Measurements from ENCODE around the gene SBF2.

Gene SBF2

GRCh38 chr11:10192036-10192435 is 102.0 kb downstream of the SBF2 start:
- ChIA-PET POLR2A (no interaction called here), CTCF (no interaction called here)
- no peak for TF ChIP-seq ELF4 (IDR thresholded peaks at IDR 0.05)

DNA sequence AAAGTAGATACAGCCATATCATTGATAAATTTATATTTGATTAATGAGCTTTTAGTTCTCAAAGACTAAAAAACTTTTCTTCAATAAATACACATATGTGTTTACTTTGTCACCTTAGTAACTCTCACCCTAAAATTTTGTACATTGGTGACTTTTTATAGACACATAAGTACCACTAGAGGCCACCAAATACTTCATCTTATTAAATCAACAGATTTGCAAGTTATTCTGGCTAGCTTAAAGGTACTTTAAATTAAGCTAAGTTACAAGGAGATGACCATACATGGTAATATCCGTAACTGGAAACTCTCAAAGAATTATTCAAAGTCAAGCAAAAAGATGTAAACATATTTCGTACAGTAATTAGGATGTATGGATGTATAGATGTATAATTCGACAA is 112.2 kb downstream of the SBF2 start:
- TF ChIP-seq SUZ12 (IDR thresholded peaks at IDR 0.05) (no peak), LEF1 (IDR thresholded peaks at IDR 0.05; ENCODE audit: borderline replicate concordance) (no peak)
- CTCF ChIA-PET: no interaction called here
- POLR2A ChIA-PET: no interaction called here
- no peak for DNase-seq (ENCODE audit: extremely low spot score)

More at GRCh38 chr11:10192036-10192435, 102.0 kb downstream of the SBF2 start:
- no peak for DNase-seq (ENCODE audit: extremely low spot score)

DNA sequence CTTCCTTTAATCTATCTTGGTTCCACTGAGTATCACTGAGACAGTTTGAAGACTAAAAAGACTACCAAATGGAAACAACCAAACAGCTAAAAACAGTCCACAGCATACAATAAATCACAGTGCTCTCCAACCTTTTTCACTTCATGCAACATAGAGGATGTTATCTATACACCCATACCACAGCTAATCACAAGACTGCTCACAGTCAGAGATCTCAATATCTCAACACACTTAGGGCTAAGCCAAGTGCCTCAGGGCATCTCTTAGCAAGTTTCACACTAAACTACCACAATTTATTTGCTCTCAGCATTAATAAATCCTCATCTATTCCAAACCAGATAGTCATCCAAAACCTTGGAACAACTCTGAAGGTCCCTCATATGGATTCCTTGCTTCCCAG is 129.4 kb downstream of the SBF2 start:
- ChIA-PET CTCF (interaction anchor here (0.9 kb wide), 1 partner anchor 43 kb away, joined by 3 read pairs; no protein-coding TSS in a partner anchor), POLR2A (interaction anchor here (1.1 kb wide), 1 partner anchor 140 kb away, joined by 4 read pairs; the partner anchor contains the start of gene ADM)
- TF ChIP-seq FOXA1 (IDR thresholded peaks at IDR 0.05): no peak
- no peak for TF ChIP-seq FOXK2 (IDR thresholded peaks at IDR 0.05)
- TF ChIP-seq ARNT (IDR thresholded peaks at IDR 0.05): no peak
- TF ChIP-seq SUZ12 (IDR thresholded peaks at IDR 0.05): no peak
- no peak for TF ChIP-seq HDGF (IDR thresholded peaks at IDR 0.05; ENCODE audit: borderline replicate concordance)
- no peak for DNase-seq (ENCODE audit: extremely low spot score)

GRCh38 chr11:10162222-10162621 is 131.8 kb downstream of the SBF2 start:
- POLR2A ChIA-PET: no interaction called here
- CTCF ChIA-PET: no interaction called here
- DNase-seq (ENCODE audit: extremely low spot score): no peak
- TF ChIP-seq SP1 (IDR thresholded peaks at IDR 0.05) (no peak), FOXA1 (IDR thresholded peaks at IDR 0.05) (no peak), BHLHE40 (IDR thresholded peaks at IDR 0.05; ENCODE audit: borderline replicate concordance) (no peak), CTBP1 (IDR thresholded peaks at IDR 0.05; ENCODE audit: borderline replicate concordance) (no peak), NFRKB (IDR thresholded peaks at IDR 0.05) (no peak), ZNF384 (IDR thresholded peaks at IDR 0.05) (no peak), FOXM1 (IDR thresholded peaks at IDR 0.05; ENCODE audit: borderline replicate concordance) (no peak), TARDBP (IDR thresholded peaks at IDR 0.05) (no peak), LEF1 (IDR thresholded peaks at IDR 0.05; ENCODE audit: borderline replicate concordance) (no peak), ELF4 (IDR thresholded peaks at IDR 0.05) (no peak), HDGF (IDR thresholded peaks at IDR 0.05; ENCODE audit: borderline replicate concordance) (no peak), ARNT (IDR thresholded peaks at IDR 0.05) (no peak), FOXK2 (IDR thresholded peaks at IDR 0.05) (no peak), L3MBTL2 (conservative IDR thresholded peaks at IDR 0.05) (no peak)
- TF ChIP-seq, protein P1, sequence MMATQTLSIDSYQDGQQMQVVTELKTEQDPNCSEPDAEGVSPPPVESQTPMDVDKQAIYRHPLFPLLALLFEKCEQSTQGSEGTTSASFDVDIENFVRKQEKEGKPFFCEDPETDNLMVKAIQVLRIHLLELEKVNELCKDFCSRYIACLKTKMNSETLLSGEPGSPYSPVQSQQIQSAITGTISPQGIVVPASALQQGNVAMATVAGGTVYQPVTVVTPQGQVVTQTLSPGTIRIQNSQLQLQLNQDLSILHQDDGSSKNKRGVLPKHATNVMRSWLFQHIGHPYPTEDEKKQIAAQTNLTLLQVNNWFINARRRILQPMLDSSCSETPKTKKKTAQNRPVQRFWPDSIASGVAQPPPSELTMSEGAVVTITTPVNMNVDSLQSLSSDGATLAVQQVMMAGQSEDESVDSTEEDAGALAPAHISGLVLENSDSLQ (IDR thresholded peaks at IDR 0.05): no peak

DNA sequence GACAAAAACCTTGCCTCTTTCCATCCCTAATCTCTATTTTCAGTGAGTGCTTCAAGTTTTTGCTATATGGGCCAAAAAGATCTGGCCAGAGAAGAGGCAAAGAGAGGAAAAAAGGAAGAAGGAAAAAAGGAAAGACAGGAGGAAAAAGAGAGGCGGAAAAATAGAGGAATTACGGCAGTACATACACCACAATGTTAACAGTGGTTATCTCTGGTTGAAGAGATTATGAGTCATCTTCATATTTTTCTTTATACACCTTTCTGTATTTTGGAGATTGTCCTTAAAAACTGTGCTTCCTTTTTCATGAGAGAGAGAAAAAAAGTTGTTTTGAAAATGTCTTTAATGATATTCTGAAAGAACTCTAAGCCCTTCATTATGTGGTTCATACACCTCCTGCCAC is 133.7 kb downstream of the SBF2 start:
- ChIA-PET POLR2A (no interaction called here), CTCF (interaction anchor here (0.6 kb wide), 1 partner anchor 31 kb away, joined by 4 read pairs; no protein-coding TSS in a partner anchor)
- DNase-seq (ENCODE audit: extremely low spot score): no peak
- TF ChIP-seq TARDBP (IDR thresholded peaks at IDR 0.05): no peak
- no peak for TF ChIP-seq SP1 (IDR thresholded peaks at IDR 0.05)
- TF ChIP-seq BHLHE40 (IDR thresholded peaks at IDR 0.05; ENCODE audit: borderline replicate concordance): no peak
- TF ChIP-seq NFRKB (IDR thresholded peaks at IDR 0.05): no peak
- TF ChIP-seq, protein P1 (IDR thresholded peaks at IDR 0.05): no peak
- TF ChIP-seq ELF4 (IDR thresholded peaks at IDR 0.05): no peak
- TF ChIP-seq ARNT (IDR thresholded peaks at IDR 0.05): no peak
- no peak for TF ChIP-seq SUZ12 (IDR thresholded peaks at IDR 0.05)
- no peak for TF ChIP-seq FOXK2 (IDR thresholded peaks at IDR 0.05)
- TF ChIP-seq ZNF384 (IDR thresholded peaks at IDR 0.05): no peak
- TF ChIP-seq CTBP1 (IDR thresholded peaks at IDR 0.05; ENCODE audit: borderline replicate concordance): no peak
- TF ChIP-seq L3MBTL2 (conservative IDR thresholded peaks at IDR 0.05): no peak

DNA sequence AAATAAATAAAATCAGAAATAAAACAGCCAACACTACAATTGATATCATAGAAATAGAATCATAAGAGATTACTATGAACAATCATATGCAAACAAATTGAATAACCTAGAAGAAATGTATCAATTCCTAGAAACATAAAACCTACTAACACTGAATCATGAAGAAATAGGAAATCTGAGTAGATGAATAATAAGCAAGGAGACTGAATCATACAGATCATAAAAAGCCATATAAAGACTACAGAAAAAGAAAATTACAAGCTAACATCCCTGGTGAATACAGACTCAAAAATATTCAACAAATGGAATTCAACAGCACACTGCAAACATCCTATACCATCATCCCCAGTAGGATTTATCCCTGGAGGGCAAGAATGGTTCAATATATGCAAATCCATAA is 135.6 kb downstream of the SBF2 start:
- DNase-seq (ENCODE audit: extremely low spot score): no peak
- CTCF ChIA-PET: no interaction called here
- no peak for TF ChIP-seq LEF1 (IDR thresholded peaks at IDR 0.05; ENCODE audit: borderline replicate concordance)
- no peak for TF ChIP-seq SUZ12 (IDR thresholded peaks at IDR 0.05)
- no peak for TF ChIP-seq ELF4 (IDR thresholded peaks at IDR 0.05)
- TF ChIP-seq CTBP1 (IDR thresholded peaks at IDR 0.05; ENCODE audit: borderline replicate concordance): no peak
- TF ChIP-seq ARNT (IDR thresholded peaks at IDR 0.05): no peak
- no peak for TF ChIP-seq FOXA1 (IDR thresholded peaks at IDR 0.05)
- TF ChIP-seq BHLHE40 (IDR thresholded peaks at IDR 0.05; ENCODE audit: borderline replicate concordance): no peak
- no peak for TF ChIP-seq FOXM1 (IDR thresholded peaks at IDR 0.05; ENCODE audit: borderline replicate concordance)
- no peak for TF ChIP-seq NFRKB (IDR thresholded peaks at IDR 0.05)
- no peak for TF ChIP-seq SP1 (IDR thresholded peaks at IDR 0.05)
- no peak for TF ChIP-seq HDGF (IDR thresholded peaks at IDR 0.05; ENCODE audit: borderline replicate concordance)
- TF ChIP-seq ZNF384 (IDR thresholded peaks at IDR 0.05): no peak
- no peak for TF ChIP-seq FOXK2 (IDR thresholded peaks at IDR 0.05)
- POLR2A ChIA-PET: no interaction called here

- CTCF ChIA-PET: no interaction called here
- TF ChIP-seq SUZ12 (IDR thresholded peaks at IDR 0.05) (no peak), NFRKB (IDR thresholded peaks at IDR 0.05) (no peak), FOXK2 (IDR thresholded peaks at IDR 0.05) (no peak), SP1 (IDR thresholded peaks at IDR 0.05) (no peak), FOXA1 (IDR thresholded peaks at IDR 0.05) (no peak), L3MBTL2 (conservative IDR thresholded peaks at IDR 0.05) (no peak), ZNF384 (IDR thresholded peaks at IDR 0.05) (no peak), ELF4 (IDR thresholded peaks at IDR 0.05) (no peak), CTBP1 (IDR thresholded peaks at IDR 0.05; ENCODE audit: borderline replicate concordance) (no peak), HDGF (IDR thresholded peaks at IDR 0.05; ENCODE audit: borderline replicate concordance) (no peak), TARDBP (IDR thresholded peaks at IDR 0.05) (no peak), LEF1 (IDR thresholded peaks at IDR 0.05; ENCODE audit: borderline replicate concordance) (no peak), FOXM1 (IDR thresholded peaks at IDR 0.05; ENCODE audit: borderline replicate concordance) (no peak), ARNT (IDR thresholded peaks at IDR 0.05) (no peak), BHLHE40 (IDR thresholded peaks at IDR 0.05; ENCODE audit: borderline replicate concordance) (no peak)
- TF ChIP-seq, protein P1 (IDR thresholded peaks at IDR 0.05): no peak
- DNase-seq (ENCODE audit: extremely low spot score): no peak
Observed at GRCh38 chr11:10155793-10156490, 138.1 kb downstream of the SBF2 start.

More at GRCh38 chr11:10155793-10156490, 138.1 kb downstream of the SBF2 start:
- POLR2A ChIA-PET: no interaction called here

Data from HEK293T (cell line).